GM06990 (cell line): ENCODE data around the gene CORIN.
"Not testable (repeated sequence)": the region's sequence is repeated elsewhere in the genome, so short reads cannot be mapped to it uniquely, and the experiment has no call there.

Source experiments
- DNase-seq: peaks from one replicate; pipeline ENCODE4 v3.0.0-alpha.2; 2011; ENCODE audit not compliant: insufficient read length; ENCODE audit errors: extremely low read depth
- H3K27me3 ChIP-seq: replicated peaks from 2 replicates; pipeline ENCODE4 v1.6.0; 2011; ENCODE audit warnings: low read length; ENCODE audit not compliant: control insufficient read depth, insufficient read depth
- H3K36me3 ChIP-seq: 2 replicates; pipeline ENCODE4 v1.5.1; 2011; ENCODE audit warnings: low read length; ENCODE audit not compliant: control insufficient read depth, insufficient read depth
- H3K4me3 ChIP-seq: replicated peaks from 2 replicates; pipeline ENCODE4 v1.5.1; 2011; ENCODE audit warnings: low read depth, mild to moderate bottlenecking, control low read depth, low read length
- CTCF ChIP-seq: IDR thresholded peaks from 2 replicates; pipeline ENCODE4 v1.5.1; 2011; ENCODE audit warnings: low read length, control low read depth, mild to moderate bottlenecking, inconsistent platforms; ENCODE audit not compliant: insufficient read depth, poor library complexity, severe bottlenecking

CORIN gene

GRCh38 chr4:47713129-47713834 is 124.6 kb downstream of the CORIN start:
- H3K4me3 ChIP-seq, result no peak overlapping the region
- TF ChIP-seq CTCF, result no peak
- no peaks in the 10 kb centered on the region for H3K36me3 ChIP-seq
- DNase-seq, result no peak
- no peaks in the 10 kb centered on the region for H3K27me3 ChIP-seq

GRCh38 chr4:47711646-47712045 is 126.2 kb downstream of the CORIN start:
- H3K4me3 ChIP-seq, result no peak overlapping the region
- no peaks in the 10 kb centered on the region for H3K27me3 ChIP-seq
- H3K36me3 ChIP-seq, result no peaks in the 10 kb centered on the region
- no peak for TF ChIP-seq CTCF
- DNase-seq, result no peak

GRCh38 chr4:47711183-47711582 is 126.7 kb downstream of the CORIN start:
- no peak overlapping the region for H3K4me3 ChIP-seq
- H3K27me3 ChIP-seq, result no peaks in the 10 kb centered on the region
- TF ChIP-seq CTCF, result no peak
- no peaks in the 10 kb centered on the region for H3K36me3 ChIP-seq
- no peak for DNase-seq

GRCh38 chr4:47706352-47706751 is 131.5 kb downstream of the CORIN start:
- not testable (repeated sequence) for H3K36me3 ChIP-seq, H3K27me3 ChIP-seq, DNase-seq

GRCh38 chr4:47705326-47705981 is 132.4 kb downstream of the CORIN start:
- Histone ChIP-seq H3K4me3 (no peak overlapping the region), H3K36me3 (no peaks in the 10 kb centered on the region), H3K27me3 (no peaks in the 10 kb centered on the region; the same call in 1 of the 2 replicates)
- TF ChIP-seq CTCF, result peak; percentile 58
- no peak for DNase-seq

More at GRCh38 chr4:47706352-47706751, 131.5 kb downstream of the CORIN start:
- not testable (repeated sequence) for H3K4me3 ChIP-seq

GRCh38 chr4:47704693-47705325 is 133.1 kb downstream of the CORIN start:
- Histone ChIP-seq H3K36me3 (no peaks in the 10 kb centered on the region), H3K27me3 (no peaks in the 10 kb centered on the region; the same call in 1 of the 2 replicates), H3K4me3 (no peak overlapping the region)
- no peak for DNase-seq
- peak; percentile 55 for TF ChIP-seq CTCF
